Measurements from ENCODE around the gene SERP2.

- TF ChIP-seq SUZ12 (IDR thresholded peaks at IDR 0.05; ENCODE audit: unreplicated experiment) (no peak), POLR2AphosphoS5 (IDR thresholded peaks at IDR 0.05; ENCODE audit: low read length) (no peak), CREB1 (IDR thresholded peaks at IDR 0.05; ENCODE audit: low read depth) (no peak), RFX5 (IDR thresholded peaks at IDR 0.05; ENCODE audit: low read depth, low read length) (no peak), SIN3A (IDR thresholded peaks at IDR 0.05; ENCODE audit: low read depth, low read length) (no peak), CTCF (IDR thresholded peaks at IDR 0.05 in 2 of 3, conservative IDR thresholded peaks at IDR 0.05 in 1 of 3; ENCODE audit: control insufficient read depth in 2 of 3, extremely low read depth in 1 of 3, insufficient read depth in 1 of 3, low read depth in 3 of 3, low read length in 3 of 3) (no peak), USF2 (IDR thresholded peaks at IDR 0.05; ENCODE audit: borderline replicate concordance, low read depth, low read length) (no peak), POLR2A (IDR thresholded peaks at IDR 0.05; ENCODE audit: low read depth, low read length) (no peak), YY1 (IDR thresholded peaks at IDR 0.05; ENCODE audit: low read depth, low read length) (no peak), SMC3 (IDR thresholded peaks at IDR 0.05; ENCODE audit: borderline replicate concordance, low read length) (no peak), ZNF24 (IDR thresholded peaks at IDR 0.05) (no peak), ATF3 (IDR thresholded peaks at IDR 0.05; ENCODE audit: borderline replicate concordance, extremely low read depth, low read depth, low read length) (no peak), PRDM15 (CRISPR knock-in tag; IDR thresholded peaks at IDR 0.05) (no peak)
Observed at GRCh38 chr13:44378277-44378676, 4.7 kb downstream of the SERP2 start.

All from GM12878 (cell line).